Adipose tissue (tissue), 3 donors: ENCODE data around the gene FAM149B1. TPM values are rescaled to one million over a fixed set of nuclear protein-coding genes. Genes with fewer than 3 reads are reported as not detected.
"Not testable (repeated sequence)": the region's sequence is repeated elsewhere in the genome, so short reads cannot be mapped to it uniquely, and the experiment has no call there.

Experiments used
- H3K27ac ChIP-seq: one replicate; pipeline ENCODE4 v1.5.1; 2013; ENCODE audit warnings: low read depth, low read length
- WGBS, 3 donors: extraction: QIAGEN DNeasy Blood & Tissue Kit; methylation state at CpG; one replicate each; pipeline ENCODE4 v1.1.7; 2013; 5-methylcytosine and 5-hydroxymethylcytosine counted together
- polyA plus RNA-seq, 3 donors: library from polyadenylated mRNA; stranded (reverse); fragments of 200-250 nt; gene quantifications; one replicate each; pipeline ENCODE4 v1.2.3, GENCODE V29; 2013
- donor health status: healthy with polysubstance abuse.
- donor health status: Bipolar disorder and iron deficiency.
- donor health status: healthy.

Gene FAM149B1
- polyA plus RNA-seq, 3 donors = 8.4 to 25.2 (median 11.6) TPM

DNA sequence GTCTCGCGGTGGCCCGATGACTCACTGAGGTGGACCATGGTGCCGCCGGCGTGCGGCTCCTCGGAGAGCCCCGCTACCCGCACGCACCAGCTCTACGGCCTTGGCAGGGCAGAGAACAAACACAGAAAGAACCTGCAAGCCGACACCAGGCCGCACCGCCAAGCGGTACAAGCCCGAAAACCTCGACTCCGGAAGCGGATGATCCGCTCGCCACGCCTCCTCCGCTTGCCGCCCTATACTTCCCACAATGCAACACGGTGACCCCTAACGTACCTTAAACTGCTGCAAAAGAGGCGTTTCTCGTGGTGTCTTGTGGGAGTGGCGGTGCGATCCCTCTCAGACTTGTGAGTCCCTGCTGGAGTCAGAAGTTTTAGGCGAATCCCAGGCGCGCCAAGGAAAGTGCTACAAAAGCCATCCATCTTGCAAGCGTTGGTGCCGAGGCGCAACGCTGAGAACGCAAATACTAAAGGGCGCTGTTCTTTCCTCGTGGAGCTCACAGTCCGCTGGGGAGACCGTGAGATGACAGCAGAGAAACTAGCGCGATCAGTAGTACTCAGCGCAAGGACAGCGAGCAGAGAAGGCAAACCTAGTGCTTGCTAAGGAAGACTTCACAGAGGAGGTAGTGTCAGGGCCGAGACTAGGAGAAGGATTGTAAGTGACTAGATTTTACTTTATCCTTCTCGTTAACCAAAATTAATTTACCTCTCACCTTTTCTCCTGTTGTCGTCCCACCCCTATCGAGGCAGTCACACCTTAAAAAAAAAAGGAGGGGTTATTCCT lies 84.7 kb downstream of the FAM149B1 start, which contains the start of gene MRPS16:
TSS of gene MRPS16 (minus strand) at position 200 of the 780 bp plus-strand sequence. CDS start at position 38, 162 bp downstream.
- H3K27ac ChIP-seq = peak within 1 kb of the TSS; percentile 13
- 0 to 1% (median 0%) methylated on average over 51 of the region's 51 CpGs for WGBS, 3 donors

DNA sequence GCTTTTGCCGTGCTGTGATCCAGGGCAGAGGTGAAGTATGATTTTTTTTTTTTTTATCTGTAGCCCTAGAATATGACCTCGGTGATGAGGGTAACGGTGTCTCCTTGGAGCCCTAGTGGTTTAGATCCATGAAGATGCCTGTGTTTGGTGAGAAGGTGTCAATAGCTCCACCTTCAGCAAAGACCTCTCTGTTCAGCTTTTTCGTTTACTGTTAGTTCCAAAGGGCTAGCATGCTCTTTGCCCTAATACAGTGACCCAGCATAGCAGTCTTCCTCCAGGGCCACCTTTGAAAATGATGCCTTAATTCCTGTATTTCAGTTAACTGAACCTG lies 85.3 kb downstream of the FAM149B1 start:
- H3K27ac ChIP-seq = no peak overlapping the region
- 0 to 2% (median 0%) methylated on average over 4 of the region's 4 CpGs for WGBS, 3 donors

DNA sequence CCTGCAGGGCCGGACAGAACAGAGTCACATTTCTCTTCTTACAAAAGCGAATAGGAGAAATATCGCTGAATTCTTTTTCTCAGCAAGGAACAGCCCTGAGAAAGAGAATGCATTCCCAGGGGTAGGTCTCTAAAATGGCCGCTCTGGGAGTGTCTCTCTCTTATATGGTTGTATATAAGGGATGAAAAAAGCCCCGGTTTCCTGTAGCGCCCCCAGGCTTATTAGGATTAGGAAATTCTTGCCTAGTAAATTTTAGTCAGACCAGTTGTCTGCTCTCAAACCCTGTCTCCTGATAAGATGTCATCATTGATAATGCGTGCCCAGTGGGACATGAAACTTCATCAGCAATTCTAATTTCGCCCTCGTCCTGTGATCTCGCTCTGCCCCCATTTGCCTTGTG lies 90.7 kb downstream of the FAM149B1 start:
- 95 to 98% (median 97%) methylated on average over 10 of the region's 10 CpGs for WGBS, 3 donors
- H3K27ac ChIP-seq = not testable (repeated sequence)

GRCh38 chr10:73261362-73261995 lies 93.6 kb downstream of the FAM149B1 start:
- no peak overlapping the region for H3K27ac ChIP-seq
- WGBS, 3 donors = 86 to 95% (median 94%) methylated on average over 9 of the region's 9 CpGs

DNA sequence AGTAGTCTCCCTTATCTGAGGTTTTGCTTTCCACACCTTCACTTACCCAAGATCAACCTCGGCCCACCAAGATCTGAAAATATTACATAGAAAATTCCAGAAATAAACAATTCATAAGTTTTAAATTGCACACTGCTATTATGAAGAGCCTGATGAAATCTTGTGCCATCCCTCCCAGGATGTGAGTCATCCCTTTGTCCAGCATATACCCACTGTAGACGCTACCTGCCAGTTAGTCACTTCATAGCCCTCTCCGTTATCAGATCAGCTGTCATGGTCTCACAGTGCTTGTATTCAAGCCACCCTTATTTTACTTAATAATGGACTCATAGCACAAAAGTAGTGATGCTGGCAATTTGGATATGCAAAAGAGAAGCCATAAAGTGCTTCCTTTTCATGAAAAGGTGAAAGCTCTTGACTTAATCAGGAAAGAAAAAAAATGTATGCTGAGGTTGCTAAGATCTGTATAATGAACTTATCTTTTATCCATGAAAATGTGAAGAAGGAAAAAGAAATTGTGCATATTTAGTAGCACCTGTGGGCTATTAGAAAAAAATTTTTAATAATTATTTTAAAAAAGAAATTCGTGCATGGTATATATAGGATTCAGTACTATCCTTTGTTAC lies 94.3 kb downstream of the FAM149B1 start:
- H3K27ac ChIP-seq = no peak overlapping the region
- WGBS, 3 donors = 67 to 75% (median 68%) methylated on average over 4 of the region's 4 CpGs

DNA sequence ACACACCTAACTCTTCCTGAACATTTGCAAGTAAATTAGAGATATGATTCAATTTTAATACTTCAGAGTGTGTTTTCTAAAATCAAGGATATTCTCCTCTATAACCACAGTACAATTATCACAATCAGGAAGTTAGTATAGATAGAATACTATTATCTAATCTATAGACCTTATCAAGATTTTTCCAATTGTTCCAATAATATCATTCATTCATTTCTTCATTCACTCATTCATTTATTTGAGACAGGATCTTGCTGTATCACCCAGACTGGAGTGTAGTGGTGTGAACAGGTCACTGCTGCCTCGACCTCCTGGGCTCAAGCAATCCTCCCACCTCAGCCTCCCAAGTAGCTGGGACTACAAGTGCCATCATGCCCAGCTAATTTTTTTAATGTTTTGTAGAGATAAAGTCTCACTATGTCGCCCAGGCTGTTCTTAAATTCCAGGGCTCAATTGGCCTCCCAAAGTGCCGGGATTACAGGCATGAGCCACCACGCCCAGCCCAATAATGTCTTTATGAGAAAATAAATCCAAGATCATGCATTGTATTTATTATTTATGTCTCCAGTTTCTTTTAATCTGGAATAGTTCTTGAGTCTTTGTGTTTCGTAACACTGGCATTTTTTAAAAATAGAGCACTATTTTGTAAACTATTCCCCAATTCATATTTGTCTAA lies 95.1 kb downstream of the FAM149B1 start:
- 76 to 89% (median 79%) methylated on average over 5 of the region's 5 CpGs for WGBS, 3 donors
- no peak overlapping the region for H3K27ac ChIP-seq

DNA sequence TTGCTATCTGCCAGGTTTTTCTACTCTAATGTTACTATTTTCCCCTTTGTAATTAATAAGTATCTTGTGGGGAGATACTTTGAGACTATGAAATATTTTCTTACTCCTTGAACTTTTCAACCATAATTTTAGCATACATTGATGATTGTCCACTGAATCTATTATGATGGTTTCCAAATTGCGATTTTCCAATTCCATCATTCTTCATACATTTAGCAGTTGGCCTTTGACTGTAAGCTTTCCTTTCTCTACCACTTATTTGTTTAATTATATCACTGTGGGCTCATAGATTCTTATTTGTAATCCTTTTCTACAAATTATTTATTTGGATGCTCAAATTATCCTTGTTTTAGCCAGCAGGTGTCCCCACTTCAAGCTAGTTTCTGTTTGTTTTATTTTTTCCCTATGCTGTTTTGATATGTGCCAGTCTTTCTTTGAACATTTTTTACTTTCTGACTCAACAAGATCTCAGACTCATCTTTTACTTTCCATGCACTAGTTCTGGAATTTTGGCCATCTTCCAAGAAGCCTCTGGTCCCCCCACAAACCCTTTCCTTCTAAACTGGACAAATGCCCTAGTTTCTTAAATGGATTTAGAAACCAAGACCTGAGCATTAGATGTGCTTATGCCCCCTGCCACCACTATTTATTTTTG lies 95.9 kb downstream of the FAM149B1 start:
- H3K27ac ChIP-seq = no peak overlapping the region
- WGBS, 3 donors = 53 to 64% (median 54%) methylated on average over 1 of the region's 1 CpG

GRCh38 chr10:73264423-73264822 lies 96.5 kb downstream of the FAM149B1 start:
- 86 to 91% (median 89%) methylated on average over 2 of the region's 2 CpGs for WGBS, 3 donors
- no peak overlapping the region for H3K27ac ChIP-seq

- 80 to 93% (median 85%) methylated on average over 3 of the region's 3 CpGs for WGBS, 3 donors
- no peak overlapping the region for H3K27ac ChIP-seq
These were observed 113.2 kb downstream of the FAM149B1 start for GRCh38 chr10:73281097-73281496.

GRCh38 chr10:73287441-73287840 lies 119.5 kb downstream of the FAM149B1 start:
- WGBS, 3 donors = 84 to 91% (median 90%) methylated on average over 1 of the region's 1 CpG
- H3K27ac ChIP-seq = no peak overlapping the region

- 96 to 100% (median 96%) methylated on average over 1 of the region's 1 CpG for WGBS, 3 donors
- H3K27ac ChIP-seq = no peak overlapping the region
These were observed 122.0 kb downstream of the FAM149B1 start for GRCh38 chr10:73289958-73290357.

GRCh38 chr10:73293461-73293860 lies 125.5 kb downstream of the FAM149B1 start:
- no peak overlapping the region for H3K27ac ChIP-seq
- whole genome bisulfite sequencing, 3 donors = 85 to 90% (median 88%) methylated on average over 3 of the region's 3 CpGs

Other genes starting within 250 kb of the FAM149B1 start
- not detected for gene PLA2G12B, start 213.3 kb upstream of the FAM149B1 start, polyA plus RNA-seq
- 10 to 100 TPM; 13.4 to 20.9 (median 20.4) TPM for gene P4HA1, start 71.3 kb upstream of the FAM149B1 start, polyA plus RNA-seq
- 1 to 10 TPM; 1.6 to 9.9 (median 1.7) TPM for gene NUDT13, start 57.7 kb upstream of the FAM149B1 start, polyA plus RNA-seq
- 10 to 100 TPM in 1 of 3 donors, 1 to 10 TPM in 2; 6.8 to 13.0 (median 7.2) TPM for gene ECD, start 111 bp upstream of the FAM149B1 start, polyA plus RNA-seq
- 1 to 10 TPM; 4.3 to 8.8 (median 5.6) TPM for gene DNAJC9, start 79.1 kb downstream of the FAM149B1 start, polyA plus RNA-seq
- gene MRPS16, start 84.5 kb downstream of the FAM149B1 start, polyA plus RNA-seq = 10 to 100 TPM; 37.3 to 79.6 (median 52.4) TPM
- 1 to 10 TPM; 1.6 to 3.0 (median 1.8) TPM for gene CFAP70, start 190.7 kb downstream of the FAM149B1 start, polyA plus RNA-seq
- gene ANXA7, start 245.9 kb downstream of the FAM149B1 start, polyA plus RNA-seq = 10 to 100 TPM; 38.0 to 81.3 (median 63.2) TPM